Neural cell (in vitro differentiated cells): Measurements from ENCODE around the gene TRPM6. TPM values are rescaled to one million over a fixed set of nuclear protein-coding genes. Genes with fewer than 3 reads are reported as not detected.

Experiments used
- H2AFZ ChIP-seq: fragments of 200-600, 300-800 bp; sonication (generic), shearing (Covaris generic); 2 replicates; pipeline ENCODE4 v1.6.0; 2014; ENCODE audit warnings: low read depth, mild to moderate bottlenecking, antibody characterized with exemption, low read length, moderate library complexity
- H3F3A ChIP-seq: fragments of 200-600 bp; shearing (Covaris generic); 2 replicates; pipeline ENCODE4 v1.6.1; 2016; ENCODE audit warnings: mild to moderate bottlenecking, moderate library complexity, mixed read lengths, antibody characterized with exemption, low read length; ENCODE audit not compliant: insufficient read depth, poor library complexity, severe bottlenecking
- H3K27ac ChIP-seq: fragments of 200-600, 300-800 bp; sonication (generic), shearing (Covaris generic); 2 replicates; pipeline ENCODE4 v1.5.1; 2014; ENCODE audit warnings: mild to moderate bottlenecking, low read length, moderate library complexity
- H3K27me3 ChIP-seq: fragments of 300-800, 200-600 bp; sonication (generic), shearing (Covaris generic); 2 replicates; pipeline ENCODE4 v1.6.0; 2014; ENCODE audit warnings: mild to moderate bottlenecking, low read depth, low read length, moderate library complexity; ENCODE audit not compliant: insufficient read depth
- H3K36me3 ChIP-seq: fragments of 300-800, 200-600 bp; sonication (generic), shearing (Covaris generic); 2 replicates; pipeline ENCODE4 v1.5.1; 2014; ENCODE audit warnings: mild to moderate bottlenecking, antibody characterized with exemption, low read length, moderate library complexity; ENCODE audit not compliant: insufficient read depth
- H3K4me2 ChIP-seq: fragments of 300-800, 200-600 bp; sonication (generic), shearing (Covaris generic); 2 replicates; pipeline ENCODE4 v1.6.0; 2014; ENCODE audit warnings: mild to moderate bottlenecking, low read length
- H3K4me3 ChIP-seq: fragments of 300-800, 200-600 bp; sonication (generic), shearing (Covaris generic); 2 replicates; pipeline ENCODE4 v1.5.1; 2014; ENCODE audit warnings: mild to moderate bottlenecking, low read length, moderate library complexity
- H3K79me2 ChIP-seq: fragments of 200-600 bp; shearing (Covaris generic); replicated peaks from 2 replicates; pipeline ENCODE4 v1.6.0; 2014; ENCODE audit warnings: mild to moderate bottlenecking, low read length, moderate library complexity; ENCODE audit not compliant: insufficient read depth
- H3K9ac ChIP-seq: fragments of 300-800, 200-600 bp; sonication (generic), shearing (Covaris generic); 2 replicates; pipeline ENCODE4 v1.6.1; 2016; ENCODE audit warnings: mild to moderate bottlenecking, low read length, mixed read lengths
- H3K9me2 ChIP-seq: fragments of 200-600 bp; shearing (Covaris generic); 2 replicates; pipeline ENCODE4 v1.6.1; 2016; ENCODE audit warnings: mild to moderate bottlenecking, low read length, mixed read lengths; ENCODE audit not compliant: insufficient read depth
- H3K9me3 ChIP-seq: fragments of 200-600, 300-800 bp; sonication (generic), shearing (Covaris generic); 2 replicates; pipeline ENCODE4 v1.6.1; 2016; ENCODE audit warnings: mild to moderate bottlenecking, mixed run types, low read length, moderate library complexity, mixed read lengths
- H4K20me1 ChIP-seq: fragments of 200-600 bp; shearing (Covaris generic); 2 replicates; pipeline ENCODE4 v1.6.1; 2016; ENCODE audit warnings: mild to moderate bottlenecking, mixed run types; ENCODE audit not compliant: insufficient read depth
- EP300 ChIP-seq: fragments of 450-650 bp; conservative IDR thresholded peaks from 2 replicates; pipeline ENCODE4 v1.6.1; 2014; ENCODE audit warnings: antibody characterized with exemption, mild to moderate bottlenecking, moderate library complexity; ENCODE audit not compliant: poor library complexity, severe bottlenecking
- EZH2 ChIP-seq: fragments of 200-600, 300-800 bp; shearing (Covaris generic), sonication (generic); IDR thresholded peaks from 2 replicates; pipeline ENCODE4 v1.6.1; 2014; ENCODE audit warnings: antibody characterized with exemption, low read length, borderline replicate concordance, mild to moderate bottlenecking; ENCODE audit not compliant: insufficient read depth, poor library complexity, severe bottlenecking
- MXI1 ChIP-seq: fragments of 450-650 bp; conservative IDR thresholded peaks from 2 replicates; pipeline ENCODE4 v1.6.1; 2014; ENCODE audit warnings: antibody characterized with exemption, mild to moderate bottlenecking; ENCODE audit not compliant: poor library complexity, severe bottlenecking
- POLR2AphosphoS5 ChIP-seq: IDR thresholded peaks from 2 replicates; pipeline ENCODE4 v1.6.1; 2012
- RAD21 ChIP-seq: fragments of 450-650 bp; conservative IDR thresholded peaks from 2 replicates; pipeline ENCODE4 v1.6.1; 2014; ENCODE audit warnings: antibody characterized with exemption, mild to moderate bottlenecking, moderate library complexity
- SMC3 ChIP-seq: fragments of 450-650 bp; conservative IDR thresholded peaks from 2 replicates; pipeline ENCODE4 v1.6.1; 2014; ENCODE audit warnings: antibody characterized with exemption, mild to moderate bottlenecking, moderate library complexity; ENCODE audit not compliant: poor library complexity
- TAF1 ChIP-seq: IDR thresholded peaks from 2 replicates; pipeline ENCODE4 v1.6.1; 2012; ENCODE audit warnings: low read depth
- polyA plus RNA-seq: library from polyadenylated mRNA; depleted of rRNA; stranded (reverse); fragments of >200 nt; gene quantifications from 2 replicates; pipeline ENCODE4 v1.2.3, GENCODE V29; 2014
- TF ChIP-seq, protein P1 (sequence below): IDR thresholded peaks from 2 replicates; pipeline ENCODE4 v1.6.1; 2012; ENCODE audit warnings: borderline replicate concordance
- TF ChIP-seq, protein P2 (sequence below): fragments of 450-650 bp; IDR thresholded peaks from 2 replicates; pipeline ENCODE4 v1.5.1; 2014; ENCODE audit warnings: antibody characterized with exemption, mild to moderate bottlenecking, moderate library complexity; ENCODE audit not compliant: poor library complexity, severe bottlenecking

The TRPM6 gene
- polyA plus RNA-seq, 1 donor from 2014 or later, result not detected

DNA sequence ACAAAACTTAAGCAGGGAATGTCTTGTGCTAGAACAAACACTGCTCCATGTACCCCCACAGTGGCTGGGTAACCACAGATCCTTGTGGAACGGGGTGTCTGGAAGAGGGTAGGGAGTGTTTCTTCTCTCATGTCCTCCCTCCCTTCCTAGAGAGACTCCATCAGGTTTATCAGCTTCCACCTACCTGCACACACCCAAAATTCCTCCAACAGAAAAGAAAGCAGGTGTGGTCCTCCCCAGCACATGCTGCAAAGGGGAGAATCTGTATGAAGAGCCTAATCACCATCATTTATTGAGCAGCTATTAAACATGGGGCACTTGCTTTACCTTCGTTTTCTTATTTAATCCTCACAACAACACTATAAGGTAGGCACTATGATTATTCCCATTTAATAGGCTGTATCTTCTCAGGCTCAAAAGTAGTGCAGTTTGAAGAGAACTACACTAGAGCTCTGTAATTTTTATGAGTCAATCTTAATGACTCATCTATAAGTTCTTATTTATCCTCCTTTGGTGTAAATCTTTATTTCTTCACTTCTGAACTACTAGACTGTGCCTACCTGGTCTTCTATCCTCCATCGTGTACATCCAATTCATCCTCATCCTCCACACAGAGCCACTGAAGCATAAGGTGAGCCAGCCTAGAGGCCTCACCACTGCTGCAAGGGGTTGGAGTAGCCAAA lies 33.4 kb upstream of the TRPM6 start:
- H3K9me2 ChIP-seq, result no peaks in the 10 kb centered on the region
- H3K36me3 ChIP-seq, result no peaks in the 10 kb centered on the region
- no peak overlapping the region for H3K4me2 ChIP-seq
- TF ChIP-seq MXI1 (no peak), RAD21 (no peak), SMC3 (no peak), EP300 (no peak), EZH2 (no peak), TAF1 (no peak), POLR2AphosphoS5 (no peak)
- TF ChIP-seq, protein P1, sequence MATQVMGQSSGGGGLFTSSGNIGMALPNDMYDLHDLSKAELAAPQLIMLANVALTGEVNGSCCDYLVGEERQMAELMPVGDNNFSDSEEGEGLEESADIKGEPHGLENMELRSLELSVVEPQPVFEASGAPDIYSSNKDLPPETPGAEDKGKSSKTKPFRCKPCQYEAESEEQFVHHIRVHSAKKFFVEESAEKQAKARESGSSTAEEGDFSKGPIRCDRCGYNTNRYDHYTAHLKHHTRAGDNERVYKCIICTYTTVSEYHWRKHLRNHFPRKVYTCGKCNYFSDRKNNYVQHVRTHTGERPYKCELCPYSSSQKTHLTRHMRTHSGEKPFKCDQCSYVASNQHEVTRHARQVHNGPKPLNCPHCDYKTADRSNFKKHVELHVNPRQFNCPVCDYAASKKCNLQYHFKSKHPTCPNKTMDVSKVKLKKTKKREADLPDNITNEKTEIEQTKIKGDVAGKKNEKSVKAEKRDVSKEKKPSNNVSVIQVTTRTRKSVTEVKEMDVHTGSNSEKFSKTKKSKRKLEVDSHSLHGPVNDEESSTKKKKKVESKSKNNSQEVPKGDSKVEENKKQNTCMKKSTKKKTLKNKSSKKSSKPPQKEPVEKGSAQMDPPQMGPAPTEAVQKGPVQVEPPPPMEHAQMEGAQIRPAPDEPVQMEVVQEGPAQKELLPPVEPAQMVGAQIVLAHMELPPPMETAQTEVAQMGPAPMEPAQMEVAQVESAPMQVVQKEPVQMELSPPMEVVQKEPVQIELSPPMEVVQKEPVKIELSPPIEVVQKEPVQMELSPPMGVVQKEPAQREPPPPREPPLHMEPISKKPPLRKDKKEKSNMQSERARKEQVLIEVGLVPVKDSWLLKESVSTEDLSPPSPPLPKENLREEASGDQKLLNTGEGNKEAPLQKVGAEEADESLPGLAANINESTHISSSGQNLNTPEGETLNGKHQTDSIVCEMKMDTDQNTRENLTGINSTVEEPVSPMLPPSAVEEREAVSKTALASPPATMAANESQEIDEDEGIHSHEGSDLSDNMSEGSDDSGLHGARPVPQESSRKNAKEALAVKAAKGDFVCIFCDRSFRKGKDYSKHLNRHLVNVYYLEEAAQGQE, result no peak
- TF ChIP-seq, protein P2, sequence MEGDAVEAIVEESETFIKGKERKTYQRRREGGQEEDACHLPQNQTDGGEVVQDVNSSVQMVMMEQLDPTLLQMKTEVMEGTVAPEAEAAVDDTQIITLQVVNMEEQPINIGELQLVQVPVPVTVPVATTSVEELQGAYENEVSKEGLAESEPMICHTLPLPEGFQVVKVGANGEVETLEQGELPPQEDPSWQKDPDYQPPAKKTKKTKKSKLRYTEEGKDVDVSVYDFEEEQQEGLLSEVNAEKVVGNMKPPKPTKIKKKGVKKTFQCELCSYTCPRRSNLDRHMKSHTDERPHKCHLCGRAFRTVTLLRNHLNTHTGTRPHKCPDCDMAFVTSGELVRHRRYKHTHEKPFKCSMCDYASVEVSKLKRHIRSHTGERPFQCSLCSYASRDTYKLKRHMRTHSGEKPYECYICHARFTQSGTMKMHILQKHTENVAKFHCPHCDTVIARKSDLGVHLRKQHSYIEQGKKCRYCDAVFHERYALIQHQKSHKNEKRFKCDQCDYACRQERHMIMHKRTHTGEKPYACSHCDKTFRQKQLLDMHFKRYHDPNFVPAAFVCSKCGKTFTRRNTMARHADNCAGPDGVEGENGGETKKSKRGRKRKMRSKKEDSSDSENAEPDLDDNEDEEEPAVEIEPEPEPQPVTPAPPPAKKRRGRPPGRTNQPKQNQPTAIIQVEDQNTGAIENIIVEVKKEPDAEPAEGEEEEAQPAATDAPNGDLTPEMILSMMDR, result no peak
- no peaks in the 10 kb centered on the region for H3K79me2 ChIP-seq
- no peak overlapping the region for H2AFZ ChIP-seq
- H3F3A ChIP-seq, result no peaks in the 10 kb centered on the region
- no peak overlapping the region for H3K4me3 ChIP-seq
- H3K9me3 ChIP-seq, result no peaks in the 10 kb centered on the region
- no peaks in the 10 kb centered on the region for H3K27me3 ChIP-seq
- no peak overlapping the region for H3K9ac ChIP-seq
- H3K27ac ChIP-seq, result no peak overlapping the region
- no peaks in the 10 kb centered on the region for H4K20me1 ChIP-seq

DNA sequence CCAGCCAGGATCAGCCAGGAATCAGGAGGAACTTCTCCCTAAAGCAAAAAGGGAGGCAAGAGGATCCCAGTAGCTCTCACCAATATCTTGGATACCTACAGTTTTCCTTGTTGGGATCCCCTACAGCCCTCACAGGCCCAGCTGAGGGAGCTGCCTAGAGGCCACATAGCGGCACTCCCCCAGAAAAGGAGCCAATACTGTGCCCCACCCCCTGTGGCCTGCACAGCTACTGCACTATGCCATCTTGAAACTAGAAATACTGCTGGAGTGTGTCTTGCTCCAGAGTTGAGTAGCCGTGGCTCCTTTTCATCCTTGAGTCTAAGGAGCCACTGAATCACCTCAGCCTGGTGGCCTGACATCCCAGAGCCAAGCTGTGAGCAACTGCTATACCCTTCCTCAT lies 22.3 kb upstream of the TRPM6 start:
- H3K9me2 ChIP-seq, result no peaks in the 10 kb centered on the region
- no peak overlapping the region for H3K27ac ChIP-seq
- H3K4me2 ChIP-seq, result no peak overlapping the region
- no peaks in the 10 kb centered on the region for H3K9me3 ChIP-seq
- no peaks in the 10 kb centered on the region for H3K27me3 ChIP-seq
- TF ChIP-seq EZH2, result no peak
- TF ChIP-seq SMC3, result no peak
- no peak overlapping the region for H3K4me3 ChIP-seq
- no peak overlapping the region for H3K9ac ChIP-seq
- H4K20me1 ChIP-seq, result no peaks in the 10 kb centered on the region
- no peaks in the 10 kb centered on the region for H3K79me2 ChIP-seq
- no peaks in the 10 kb centered on the region for H3F3A ChIP-seq
- no peak overlapping the region for H2AFZ ChIP-seq
- H3K36me3 ChIP-seq, result no peaks in the 10 kb centered on the region

DNA sequence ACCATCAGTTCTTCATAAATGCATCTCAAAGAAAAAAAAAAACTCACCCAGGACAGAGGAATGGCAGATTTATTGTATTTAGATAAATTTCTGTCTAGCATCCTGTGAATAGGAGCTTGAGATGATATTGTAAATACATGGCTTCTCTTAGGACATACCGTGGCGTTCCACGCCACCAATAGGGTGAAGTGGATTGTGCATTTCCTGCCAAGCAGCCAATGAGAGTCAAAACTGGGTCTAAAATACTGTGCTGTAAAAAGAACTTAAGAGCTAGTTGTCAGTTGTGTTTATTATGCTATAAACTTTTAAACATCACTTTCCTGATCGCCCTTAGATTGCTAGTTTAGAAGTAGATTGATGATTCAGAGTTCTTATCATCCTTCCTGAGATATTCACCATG lies 20.9 kb upstream of the TRPM6 start:
- Histone ChIP-seq H3K9me3 (no peaks in the 10 kb centered on the region), H3K9me2 (no peaks in the 10 kb centered on the region), H3K4me2 (no peak overlapping the region), H3K27ac (no peak overlapping the region), H3K27me3 (no peaks in the 10 kb centered on the region), H2AFZ (no peak overlapping the region), H3K36me3 (no peaks in the 10 kb centered on the region), H3K4me3 (no peak overlapping the region), H4K20me1 (no peaks in the 10 kb centered on the region), H3K79me2 (no peaks in the 10 kb centered on the region), H3F3A (no peaks in the 10 kb centered on the region), H3K9ac (no peak overlapping the region)
- TF ChIP-seq MXI1 (no peak), TAF1 (no peak), POLR2AphosphoS5 (no peak), RAD21 (no peak), EZH2 (no peak), EP300 (no peak)
- TF ChIP-seq, protein P1, result no peak
